Muscle layer of colon (tissue), 2 donors: ENCODE data around the gene TLE3.
A peak's percentile ranks its signal among the peaks of the same experiment; 100 is the strongest.

Experiments used
- H3K27ac ChIP-seq: one replicate; pipeline ENCODE4 v1.7.0; 2013; ENCODE audit warnings: low read depth, mild to moderate bottlenecking, low read length, moderate library complexity
- H3K27me3 ChIP-seq, 2 donors: one replicate each; pipeline ENCODE4 v1.7.0; 2013; ENCODE audit warnings: low read length in 2 of 2, mild to moderate bottlenecking in 2 of 2; ENCODE audit not compliant: insufficient read depth in 2 of 2, control insufficient read depth in 1 of 2
- H3K36me3 ChIP-seq: one replicate; pipeline ENCODE4 v1.7.0; 2013; ENCODE audit warnings: mild to moderate bottlenecking, low read length; ENCODE audit not compliant: insufficient read depth
- H3K4me1 ChIP-seq: one replicate; pipeline ENCODE4 v1.7.0; 2013; ENCODE audit warnings: mild to moderate bottlenecking, low read length; ENCODE audit not compliant: insufficient read depth
- H3K4me3 ChIP-seq, 2 donors: one replicate each; pipeline ENCODE4 v1.7.0; 2013; ENCODE audit warnings: low read length in 2 of 2, low read depth in 1 of 2, mild to moderate bottlenecking in 1 of 2, moderate library complexity in 1 of 2
- H3K9ac ChIP-seq: one replicate; pipeline ENCODE4 v1.7.0; 2013; ENCODE audit warnings: low read length
- H3K9me3 ChIP-seq: one replicate; pipeline ENCODE4 v1.7.0; 2013; ENCODE audit warnings: mild to moderate bottlenecking, low read length
- donor health status: abdominal sarcoma.
- donor health status: Adenocarcinoma of cecum.

TLE3 gene

GRCh38 chr15:70065006-70065722 lies 32.6 kb downstream of the TLE3 start:
- Histone ChIP-seq H3K9ac (no peak overlapping the region), H3K27me3 (no peaks in the 10 kb centered on the region), H3K4me3 (no peak overlapping the region), H3K4me1 (peaks cover 72% of the 10 kb centered on the region), H3K9me3 (no peaks in the 10 kb centered on the region), H3K36me3 (peaks cover 63% of the 10 kb centered on the region), H3K27ac (peak overlapping the region; percentile 88)

DNA sequence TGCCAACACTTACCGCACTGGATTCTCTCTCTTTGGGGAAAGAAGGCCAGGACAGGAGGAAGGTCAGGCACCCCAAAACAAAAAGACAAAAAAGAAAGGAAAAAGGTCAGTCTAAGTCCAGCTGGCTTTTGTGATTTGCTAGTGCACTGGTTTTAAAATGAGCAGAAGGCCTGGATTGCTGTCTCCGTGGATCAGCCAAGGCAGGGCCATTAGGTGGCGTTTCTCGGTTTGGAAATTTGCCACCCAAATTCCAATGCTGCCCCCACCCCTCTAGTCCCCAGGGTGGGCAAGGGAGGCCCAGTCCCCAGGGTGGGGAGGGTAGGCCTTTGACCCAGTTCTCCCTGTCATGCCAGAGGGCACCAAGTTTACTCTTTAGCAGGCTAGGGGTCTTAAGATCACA lies 33.3 kb downstream of the TLE3 start:
- peak overlapping the region; percentile 88 for H3K27ac ChIP-seq
- no peaks in the 10 kb centered on the region for H3K9me3 ChIP-seq
- H3K27me3 ChIP-seq, result no peaks in the 10 kb centered on the region
- no peak overlapping the region for H3K4me3 ChIP-seq
- peaks cover 65% of the 10 kb centered on the region for H3K4me1 ChIP-seq
- H3K9ac ChIP-seq, result peak overlapping the region; percentile 2
- peaks cover 63% of the 10 kb centered on the region for H3K36me3 ChIP-seq

DNA sequence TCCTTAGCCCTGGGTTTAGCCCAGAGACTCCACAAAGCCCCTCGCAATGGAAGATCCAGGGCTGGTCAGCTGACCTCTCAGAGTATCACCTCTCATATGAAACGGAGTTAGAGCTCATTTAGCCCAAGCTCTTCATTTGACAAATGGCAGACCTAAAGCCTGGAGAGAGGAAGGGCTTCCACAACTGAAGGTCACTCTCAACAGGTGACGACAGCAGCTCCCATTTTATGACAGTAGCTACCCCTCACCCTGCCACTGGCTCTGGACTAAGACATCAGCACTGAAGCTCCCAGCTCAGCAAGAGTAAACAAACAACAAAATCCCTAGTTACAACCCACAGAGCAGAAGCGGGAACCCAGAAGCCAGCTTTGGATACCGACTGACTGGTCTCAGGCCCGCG lies 33.7 kb downstream of the TLE3 start:
- H3K9ac ChIP-seq, result peak overlapping the region; percentile 2
- H3K27ac ChIP-seq, result peak overlapping the region; percentile 88
- H3K9me3 ChIP-seq, result no peaks in the 10 kb centered on the region
- peaks cover 60% of the 10 kb centered on the region for H3K4me1 ChIP-seq
- peaks cover 63% of the 10 kb centered on the region for H3K36me3 ChIP-seq
- no peak overlapping the region for H3K4me3 ChIP-seq
- no peaks in the 10 kb centered on the region for H3K27me3 ChIP-seq

DNA sequence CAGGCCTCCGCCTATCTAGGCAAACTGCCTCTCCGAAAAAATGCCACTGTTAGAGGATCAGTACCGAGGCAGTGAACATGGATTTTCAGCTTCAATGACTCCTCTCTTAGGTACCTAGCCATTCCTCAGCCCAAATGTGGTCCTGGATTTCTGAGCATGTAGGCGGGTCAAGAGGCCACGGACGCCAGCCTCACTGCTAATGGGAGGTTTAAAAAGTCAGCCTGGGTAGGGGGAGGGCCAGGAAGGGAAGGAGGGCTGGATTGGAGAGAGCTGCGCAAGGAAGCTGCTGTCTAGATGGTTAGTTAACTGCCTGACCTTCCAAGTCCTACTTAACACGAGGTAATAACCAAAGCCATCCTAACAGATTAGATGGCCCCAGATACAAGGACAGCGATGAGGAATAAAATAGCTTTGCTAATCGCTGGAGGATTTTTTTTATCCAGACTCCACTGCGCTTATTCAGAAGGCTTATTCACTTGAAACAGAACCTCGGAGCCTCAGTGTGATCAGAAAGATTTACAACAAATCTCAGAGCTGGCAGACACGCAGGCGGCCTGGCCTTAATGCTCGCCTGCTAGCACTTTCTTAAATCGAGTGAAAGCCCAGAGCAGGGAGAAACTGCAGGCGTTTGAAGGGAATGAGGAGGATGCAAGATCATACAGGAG lies 34.3 kb downstream of the TLE3 start:
- H3K4me1 ChIP-seq, result peaks cover 56% of the 10 kb centered on the region
- H3K27me3 ChIP-seq, result no peaks in the 10 kb centered on the region
- no peak overlapping the region for H3K4me3 ChIP-seq
- peaks cover 63% of the 10 kb centered on the region for H3K36me3 ChIP-seq
- H3K9me3 ChIP-seq, result no peaks in the 10 kb centered on the region
- peak overlapping the region; percentile 88 for H3K27ac ChIP-seq
- H3K9ac ChIP-seq, result peak overlapping the region; percentile 55

DNA sequence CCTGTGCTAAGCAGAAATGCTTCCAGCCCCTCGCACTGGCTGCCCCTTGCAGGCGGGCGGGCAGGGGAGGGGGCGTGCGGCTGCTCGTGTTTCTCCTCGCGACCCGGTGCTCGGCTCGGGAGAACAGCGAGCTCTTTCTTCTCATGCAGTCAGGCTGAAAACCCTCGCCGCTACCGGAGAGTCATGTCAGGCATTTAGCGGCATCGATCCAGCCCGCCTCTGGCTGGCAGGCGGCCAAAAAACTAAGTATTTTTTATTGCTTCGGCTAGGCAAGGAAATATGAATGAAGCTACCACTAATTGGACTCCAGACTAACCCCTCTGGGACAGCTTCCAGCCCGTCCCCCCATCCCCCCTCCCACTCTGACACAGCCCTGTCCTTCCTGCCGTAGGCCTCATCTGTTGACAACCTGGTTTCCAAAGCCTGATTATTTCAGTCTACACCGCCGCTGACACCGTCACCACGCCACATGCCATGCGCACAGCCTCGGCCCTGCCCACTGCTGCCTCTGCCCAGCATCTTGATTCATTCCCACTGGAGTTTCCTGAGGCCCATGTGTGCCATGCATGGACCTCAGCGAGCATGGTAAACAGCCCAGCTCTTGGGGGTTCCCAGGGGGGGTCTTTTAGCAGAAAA lies 35.3 kb downstream of the TLE3 start:
- H3K27me3 ChIP-seq, result no peaks in the 10 kb centered on the region
- H3K4me1 ChIP-seq, result peaks cover 56% of the 10 kb centered on the region
- H3K9ac ChIP-seq, result peak overlapping the region; percentile 55
- peak overlapping the region; percentile 88 for H3K27ac ChIP-seq
- H3K4me3 ChIP-seq, result peak overlapping the region; percentile 5 to 25
- peaks cover 68% of the 10 kb centered on the region for H3K36me3 ChIP-seq
- H3K9me3 ChIP-seq, result no peaks in the 10 kb centered on the region

GRCh38 chr15:70061696-70062270 lies 35.9 kb downstream of the TLE3 start:
- H3K36me3 ChIP-seq, result peaks cover 68% of the 10 kb centered on the region
- H3K27me3 ChIP-seq, result no peaks in the 10 kb centered on the region
- peak overlapping the region; percentile 88 for H3K27ac ChIP-seq
- H3K9me3 ChIP-seq, result no peaks in the 10 kb centered on the region
- H3K4me3 ChIP-seq, result peak overlapping the region; percentile 5 to 25
- peaks cover 56% of the 10 kb centered on the region for H3K4me1 ChIP-seq
- H3K9ac ChIP-seq, result no peak overlapping the region

DNA sequence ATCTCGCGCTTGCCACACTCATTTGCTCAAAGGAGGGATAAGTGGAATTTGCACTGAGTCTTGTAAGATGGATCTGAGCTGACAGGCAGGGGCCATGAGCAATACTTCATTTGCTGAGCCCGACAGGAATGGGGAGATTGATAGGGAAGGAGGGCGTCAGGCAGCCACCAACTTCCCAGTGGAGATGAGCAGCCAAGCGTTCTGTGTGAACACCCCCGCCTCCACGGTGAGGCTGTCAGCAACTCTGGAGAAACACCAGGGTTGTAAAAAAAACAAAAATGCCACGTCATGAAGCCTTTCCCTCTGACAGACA lies 36.8 kb downstream of the TLE3 start:
- Histone ChIP-seq H3K9me3 (no peaks in the 10 kb centered on the region), H3K9ac (no peak overlapping the region), H3K4me1 (peaks cover 49% of the 10 kb centered on the region), H3K27ac (no peak overlapping the region), H3K4me3 (no peak overlapping the region), H3K27me3 (no peaks in the 10 kb centered on the region), H3K36me3 (peaks cover 66% of the 10 kb centered on the region)

DNA sequence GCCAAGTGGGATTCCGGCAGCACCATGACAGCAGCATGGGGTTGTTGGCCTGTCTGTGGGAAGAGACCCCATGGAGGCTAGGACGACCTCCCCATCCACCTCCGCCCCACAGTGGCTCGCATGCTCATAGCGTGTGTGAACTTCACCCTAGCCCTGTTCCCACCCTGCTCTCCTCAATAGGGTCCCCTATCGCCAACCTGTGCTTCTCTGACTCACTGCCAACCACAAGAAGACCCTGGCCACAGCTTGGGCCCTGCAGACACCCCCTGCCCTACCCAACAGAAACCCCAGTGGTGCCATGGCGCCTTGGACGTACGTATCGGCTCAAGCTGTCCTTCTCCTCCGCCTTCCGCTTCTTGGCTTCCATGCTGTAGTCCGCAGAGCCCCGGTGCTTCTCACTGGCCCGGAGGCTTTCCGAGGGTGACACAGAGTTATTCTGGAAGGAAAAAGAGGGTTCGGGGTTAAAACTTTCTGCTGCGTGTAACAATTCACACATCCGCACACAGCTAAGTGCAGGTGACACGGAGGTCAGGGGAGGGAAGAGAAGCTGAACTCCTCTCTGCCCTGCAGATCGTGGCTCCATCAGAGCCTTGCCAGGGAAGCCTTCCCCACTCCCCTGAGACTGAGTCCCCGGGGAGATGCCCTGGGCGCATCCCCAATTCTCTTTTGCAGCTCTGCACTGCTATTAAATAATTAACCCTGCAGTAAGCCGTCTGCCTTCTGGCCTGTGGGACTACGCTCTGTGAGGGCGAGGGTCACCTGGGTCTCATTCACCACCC lies 37.3 kb downstream of the TLE3 start:
- Histone ChIP-seq H3K27ac (no peak overlapping the region), H3K36me3 (peaks cover 66% of the 10 kb centered on the region), H3K9me3 (no peaks in the 10 kb centered on the region), H3K9ac (no peak overlapping the region), H3K27me3 (no peaks in the 10 kb centered on the region), H3K4me1 (peaks cover 43% of the 10 kb centered on the region), H3K4me3 (no peak overlapping the region)

DNA sequence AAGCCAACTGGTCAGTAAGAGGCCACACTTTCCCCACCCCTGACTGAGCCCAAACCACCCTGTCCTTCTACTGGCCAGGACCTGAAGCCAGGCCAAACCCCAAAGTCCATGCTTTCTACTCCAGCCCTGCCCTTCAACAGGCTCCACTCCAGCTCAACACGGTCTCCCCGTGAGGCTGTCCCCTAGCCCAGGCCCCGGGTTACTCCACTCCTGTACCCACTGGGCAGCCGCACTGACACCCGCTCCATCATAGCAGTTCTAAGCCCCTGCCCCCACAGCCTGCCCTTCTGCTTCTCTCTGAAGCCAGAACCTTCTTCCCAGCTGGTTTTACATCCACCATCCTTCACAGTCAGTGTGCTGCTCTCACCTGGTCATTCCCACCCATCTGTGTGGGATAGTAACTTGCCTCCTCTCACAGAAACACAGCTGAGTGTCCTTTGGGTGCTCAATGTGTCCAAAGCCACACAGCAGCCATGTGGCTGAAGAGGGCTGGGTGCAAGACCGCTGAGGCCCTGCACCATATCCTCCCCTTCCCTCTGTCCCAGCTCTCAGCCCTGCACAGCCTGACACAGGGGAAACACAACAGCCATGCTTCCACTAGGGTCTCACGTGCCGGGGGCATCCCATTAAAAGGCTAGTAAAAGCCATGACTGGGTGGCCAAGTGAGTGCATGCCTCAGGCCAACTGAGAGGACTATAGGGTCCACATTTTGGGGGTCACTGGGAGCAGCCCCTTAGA lies 38.1 kb downstream of the TLE3 start:
- Histone ChIP-seq H3K4me3 (no peak overlapping the region), H3K9ac (no peak overlapping the region), H3K36me3 (peaks cover 67% of the 10 kb centered on the region), H3K4me1 (peaks cover 36% of the 10 kb centered on the region), H3K27me3 (no peaks in the 10 kb centered on the region), H3K9me3 (no peaks in the 10 kb centered on the region), H3K27ac (no peak overlapping the region)

DNA sequence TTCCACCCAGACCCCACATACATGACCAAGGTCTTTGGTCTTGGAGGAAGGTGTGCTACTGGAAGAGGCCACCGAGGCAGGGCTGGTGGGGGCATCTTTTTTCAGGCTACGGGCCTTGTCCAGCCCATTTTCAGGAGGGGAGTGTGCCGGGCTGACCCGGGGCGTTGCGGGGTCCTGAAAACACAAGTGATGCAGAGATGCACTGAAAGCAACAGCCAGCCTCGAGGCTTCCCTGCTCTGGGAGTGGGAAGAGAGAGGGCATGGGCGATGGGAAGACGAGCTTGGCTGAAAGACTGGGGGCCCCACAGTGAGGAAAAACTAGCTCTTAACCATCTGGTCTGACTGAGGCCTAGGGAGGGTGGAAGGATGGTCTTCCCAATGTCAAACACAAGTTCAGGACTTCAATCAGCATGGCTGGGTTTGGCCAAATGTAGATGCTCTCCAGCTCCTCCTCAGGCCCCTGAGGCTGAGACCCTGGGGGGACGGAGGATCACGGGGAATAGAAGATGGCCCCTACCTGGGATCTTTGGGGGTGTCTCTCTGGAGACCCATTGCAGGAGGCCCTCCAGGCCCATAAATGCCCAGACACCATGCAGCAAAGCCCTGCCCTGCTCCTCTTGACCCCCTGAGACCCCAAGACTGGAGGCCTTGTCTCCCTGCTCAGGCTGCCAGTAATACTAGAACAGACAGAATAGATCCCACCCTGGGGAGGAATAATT lies 38.9 kb downstream of the TLE3 start:
- Histone ChIP-seq H3K27ac (no peak overlapping the region), H3K9ac (no peak overlapping the region), H3K4me1 (peaks cover 27% of the 10 kb centered on the region), H3K27me3 (no peaks in the 10 kb centered on the region), H3K36me3 (peaks cover 71% of the 10 kb centered on the region), H3K4me3 (no peak overlapping the region), H3K9me3 (no peaks in the 10 kb centered on the region)
